K562 (cell line): ENCODE results near the gene FGF10. TPM values are rescaled to one million over a fixed set of nuclear protein-coding genes. Genes with fewer than 3 reads are reported as not detected.

ENCODE experiments used
- ATAC-seq: fragments of 200-7000 bp; cut with Tn5 transposase; 3 replicates; pipeline ENCODE4 v1.9.1; 2020; ENCODE audit warnings: moderate library complexity
- BruUV-seq: library from RNA; stranded (reverse); fragments of 400-500 nt; replicated peaks from 2 replicates; lab custom pipeline; 2021; lab: Mats Ljungman, UMichigan
- CTCF ChIA-PET: fragments of 300-600 bp; formaldehyde crosslinking; extraction: SDS; loops from one replicate; lab custom pipeline; 2021; ENCODE audit warnings: low intra/inter-chr PET ratio; lab: Yijun Ruan, JAX
- POLR2A ChIA-PET: fragments of 300-600, 350-650 bp; sonication (Branson Sonifier 250); formaldehyde crosslinking; extraction: SDS; loops from one replicate; lab custom pipeline; 2021; ENCODE audit warnings: antibody characterized with exemption, inconsistent platforms; lab: Yijun Ruan, JAX
- DNase-seq, 4 experiments: peaks; one replicate each; pipeline versions ENCODE4 v3.0.0 to v3.0.0-alpha.2; 2011 to 2018; ENCODE audit warnings: low spot score in 3 of 4, mixed read lengths in 3 of 4; ENCODE audit errors: extremely low read depth in 1 of 4
- FAIRE-seq: peaks from 2 replicates; lab custom pipeline; 2011; peaks lifted over from hg19 to GRCh38; lab: Jason Lieb, UNC
- H2AFZ ChIP-seq: 2 replicates; pipeline ENCODE4 v1.6.0; 2011; ENCODE audit warnings: low read depth, low read length, control low read depth, inconsistent platforms
- H3K27ac ChIP-seq: fragments of 200-600 bp; 3 replicates; pipeline ENCODE4 v1.8.0; 2011; ENCODE audit warnings: low read depth, mild to moderate bottlenecking, control low read depth, inconsistent platforms, low read length, moderate library complexity, mixed read lengths; ENCODE audit errors: extremely low read depth
- H3K27me3 ChIP-seq, 2 experiments: fragments of 300-600 bp in 1 of 2; 2 replicates in 1 of 2; 3 replicates in 1 of 2; pipeline versions ENCODE4 v1.6.0 to v1.8.0; 2011; ENCODE audit warnings: inconsistent platforms in 2 of 2, low read length in 2 of 2, mild to moderate bottlenecking in 1 of 2, mixed read lengths in 1 of 2, moderate library complexity in 1 of 2; ENCODE audit not compliant: control insufficient read depth in 2 of 2, insufficient read depth in 2 of 2
- H3K36me3 ChIP-seq: fragments of 300-600 bp; 3 replicates; pipeline ENCODE4 v1.8.0; 2011; ENCODE audit warnings: mild to moderate bottlenecking, low read length, inconsistent platforms; ENCODE audit not compliant: control insufficient read depth, insufficient read depth
- H3K4me1 ChIP-seq, 2 experiments: fragments of 200-600 bp in 1 of 2; replicated peaks in 1 of 2; 2 replicates in 1 of 2; 3 replicates in 1 of 2; pipeline versions ENCODE4 v1.5.1 to v1.8.0; 2011; ENCODE audit warnings: inconsistent platforms in 2 of 2, low read length in 2 of 2, mild to moderate bottlenecking in 1 of 2, mixed read lengths in 1 of 2, moderate library complexity in 1 of 2; ENCODE audit not compliant: control insufficient read depth in 2 of 2, insufficient read depth in 2 of 2
- H3K4me2 ChIP-seq: 2 replicates; pipeline ENCODE4 v1.6.1; 2011; ENCODE audit warnings: low read length, control low read depth, inconsistent platforms, mixed read lengths; ENCODE audit not compliant: insufficient read depth
- H3K4me3 ChIP-seq: fragments of 200-600 bp; sonication (generic), shearing (Covaris generic); 2 replicates; pipeline ENCODE4 v1.5.1; 2016; ENCODE audit warnings: control low read depth, inconsistent platforms
- H3K79me2 ChIP-seq: fragments of 200-600 bp; 3 replicates; pipeline ENCODE4 v1.8.0; 2011; ENCODE audit warnings: low read length, inconsistent platforms; ENCODE audit not compliant: control insufficient read depth, insufficient read depth
- H3K9ac ChIP-seq, 2 experiments: 2 replicates each; pipeline versions ENCODE4 v1.6.0 to v1.6.1; 2011; ENCODE audit warnings: low read depth in 2 of 2, low read length in 2 of 2, control low read depth in 1 of 2, inconsistent platforms in 1 of 2, mild to moderate bottlenecking in 1 of 2, mixed read lengths in 1 of 2; ENCODE audit not compliant: insufficient read depth in 1 of 2
- H3K9me1 ChIP-seq: one replicate; pipeline ENCODE4 v1.6.0; 2011; ENCODE audit warnings: inconsistent platforms, mild to moderate bottlenecking, low read length, moderate library complexity; ENCODE audit not compliant: control insufficient read depth, insufficient read depth
- H3K9me3 ChIP-seq: replicated peaks from 2 replicates; pipeline ENCODE4 v1.5.1; 2011; ENCODE audit warnings: low read depth, low read length, inconsistent platforms; ENCODE audit not compliant: control insufficient read depth, insufficient read depth
- H4K20me1 ChIP-seq: replicated peaks from 2 replicates; pipeline ENCODE4 v1.6.1; 2011; ENCODE audit warnings: low read length, inconsistent platforms, mixed read lengths; ENCODE audit not compliant: control insufficient read depth, insufficient read depth
- BCL6 ChIP-seq: fragments of 250-450 bp; sonication (Bioruptor Pico); IDR thresholded peaks from 2 replicates; pipeline ENCODE4 v1.4.0; 2020
- CC2D1A ChIP-seq: fragments of 450-650 bp; IDR thresholded peaks from 2 replicates; pipeline ENCODE4 v1.6.1; 2017; ENCODE audit warnings: mild to moderate bottlenecking
- CREM ChIP-seq: IDR thresholded peaks from 2 replicates; pipeline ENCODE4 v1.6.1; 2014; ENCODE audit warnings: antibody characterized with exemption, low read depth
- KDM4B ChIP-seq, 2 experiments: fragments of 450-650 bp in 1 of 2; sonication (generic) in 1 of 2; IDR thresholded peaks; 2 replicates each; pipeline ENCODE4 v1.6.1; 2016 to 2017; ENCODE audit warnings: borderline replicate concordance in 2 of 2, antibody characterized with exemption in 1 of 2, low read depth in 1 of 2, mild to moderate bottlenecking in 1 of 2
- MAFG ChIP-seq: fragments of 450-650 bp; conservative IDR thresholded peaks from 2 replicates; pipeline ENCODE4 v1.6.1; 2016; ENCODE audit warnings: missing genetic modification characterization, missing compliant biosample characterization
- SMAD1 ChIP-seq: fragments of 150-350 bp; IDR thresholded peaks from 2 replicates; pipeline ENCODE4 v1.6.1; 2014; ENCODE audit warnings: low read length, low read depth; ENCODE audit not compliant: partially characterized antibody
- SP2 ChIP-seq: IDR thresholded peaks from 2 replicates; pipeline ENCODE4 v1.6.1; 2011; ENCODE audit warnings: mild to moderate bottlenecking, low read depth, low read length, moderate library complexity; ENCODE audit not compliant: poor library complexity, severe bottlenecking; ENCODE audit errors: extremely low read depth
- WHSC1 ChIP-seq: IDR thresholded peaks from one replicate; pipeline ENCODE4 v1.6.1; 2012; ENCODE audit warnings: low read length, control low read depth, inconsistent platforms
- ZNF165 ChIP-seq: fragments of 250-450 bp; sonication (Bioruptor Pico); IDR thresholded peaks from 2 replicates; pipeline ENCODE4 v1.4.0; 2020; ENCODE audit warnings: borderline replicate concordance
- ZNF324 ChIP-seq: fragments of 250-450 bp; sonication (Bioruptor Pico); IDR thresholded peaks from 2 replicates; pipeline ENCODE4 v1.4.0; 2020; ENCODE audit warnings: mild to moderate bottlenecking
- ZNF75A ChIP-seq: fragments of 450-650 bp; formaldehyde crosslinking; IDR thresholded peaks from 2 replicates; pipeline ENCODE4 v1.4.0; 2020; ENCODE audit warnings: mild to moderate bottlenecking
- WGBS: fragments of 100-300 bp; shearing (Covaris generic); methylation state at CpG from one replicate; pipeline ENCODE4 v1.1.6; 2016; ENCODE audit warnings: low coverage, mixed read lengths; ENCODE audit not compliant: insufficient coverage; ENCODE audit errors: missing lambda C conversion rate; 5-methylcytosine and 5-hydroxymethylcytosine counted together
- in situ Hi-C: fragments of 300-500 bp; cut with MboI; formaldehyde crosslinking; loops from 4 replicates; pipeline ENCODE4 v1.15.0; 2018; ENCODE audit warnings: inconsistent platforms, mixed read lengths
- intact Hi-C: fragments of 100-400 bp; cut with micrococcal nuclease; formaldehyde crosslinking; loops from 2 replicates; pipeline ENCODE4 v1.14.2; 2022
- polyA plus RNA-seq, 8 experiments: library from polyadenylated mRNA; depleted of rRNA in 4 of 8; stranded (reverse) in 5 of 8; unstranded in 3 of 8; fragments of >200 nt; fragmentation: Nextera tagmentation in 2 of 8; fragmentation: Illumina TruSeq in 1 of 8; extraction: Ambion mirVana in 2 of 8; extraction: Trizol in 1 of 8; gene quantifications; 2 replicates each; pipeline versions ENCODE4 v1.2.1 to v1.2.3, GENCODE V29; 2011 to 2014; ENCODE audit warnings: inconsistent platforms in 1 of 8, missing spikeins in 1 of 8
- total RNA-seq, 7 experiments: library from RNA; depleted of rRNA in 6 of 7; stranded (reverse); fragments of >200 nt in 6 of 7; fragmentation: Illumina TruSeq in 2 of 7; extraction: Trizol in 2 of 7; gene quantifications; 2 replicates each; pipeline versions ENCODE4 v1.2.1 to v1.2.3, GENCODE V29; 2011 to 2021; ENCODE audit warnings: low replicate concordance in 1 of 7
- TF ChIP-seq, protein P1 (sequence below): fragments of 250-450 bp; sonication (Bioruptor Pico); IDR thresholded peaks from 2 replicates; pipeline ENCODE4 v1.5.0; 2021
- TF ChIP-seq, protein P2 (sequence below), 2 experiments: fragments of 450-650 bp; IDR thresholded peaks; 2 replicates each; pipeline ENCODE4 v1.6.1; 2018; ENCODE audit warnings: mild to moderate bottlenecking in 2 of 2, low read depth in 1 of 2; ENCODE audit not compliant: partially characterized antibody in 2 of 2
- TF ChIP-seq, protein P3 (sequence below): IDR thresholded peaks from 2 replicates; pipeline ENCODE4 v1.6.1; 2011; ENCODE audit warnings: borderline replicate concordance, low read depth, mild to moderate bottlenecking, moderate library complexity, low read length; ENCODE audit not compliant: insufficient read depth, poor library complexity, severe bottlenecking

FGF10 gene
- total and polyA plus RNA-seq, 9 of the 15 experiments (the other 6 are each of a cell fraction or from before 2014, with no cell fraction given) = not detected

DNA sequence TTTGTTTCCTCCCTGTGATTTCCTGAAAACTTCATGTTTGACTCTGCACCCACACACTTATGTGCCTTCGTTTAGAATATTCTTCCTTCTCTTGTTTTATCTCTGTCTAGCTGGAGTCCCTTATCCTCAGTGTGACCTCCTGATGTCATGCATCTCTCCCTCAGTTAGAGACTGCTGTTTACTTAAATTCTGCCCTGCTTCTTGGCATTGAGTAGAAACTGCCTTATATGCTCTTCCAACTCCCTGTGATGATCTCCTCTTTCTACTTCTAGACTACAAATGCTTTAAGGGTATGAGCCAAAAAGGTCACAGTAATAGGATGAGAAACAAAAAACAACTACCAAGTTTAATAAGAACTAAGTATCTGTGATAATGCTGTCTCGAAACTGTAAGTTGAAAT is 12.2 kb downstream of the FGF10 start:
- DNase-seq = no peak
- Histone ChIP-seq H3K79me2 (no peaks in the 10 kb centered on the region), H3K9me1 (no peaks in the 10 kb centered on the region), H3K27me3 (no peaks in the 10 kb centered on the region), H3K9ac (no peak overlapping the region), H3K4me1 (no peaks in the 10 kb centered on the region), H2AFZ (no peak overlapping the region), H3K27ac (no peak overlapping the region), H3K4me3 (no peak overlapping the region), H3K36me3 (no peaks in the 10 kb centered on the region), H4K20me1 (no peaks in the 10 kb centered on the region), H3K9me3 (no peaks in the 10 kb centered on the region), H3K4me2 (no peak overlapping the region)
- BruUV-seq = no TSS peak
- in situ Hi-C loops (no loop called here), intact Hi-C loops (no loop called here)
- ChIA-PET CTCF (no interaction called here), POLR2A (no interaction called here)
- no peak for TF ChIP-seq SP2
- no peak for TF ChIP-seq ZNF75A (CRISPR knock-in tag)
- no peak for TF ChIP-seq WHSC1
- TF ChIP-seq ZNF324 (CRISPR knock-in tag) = no peak
- TF ChIP-seq MAFG (tag) = no peak
- TF ChIP-seq BCL6 (CRISPR knock-in tag) = no peak
- no peak for TF ChIP-seq SMAD1
- no peak for TF ChIP-seq KDM4B (IDR thresholded peaks at IDR 0.05; ENCODE audit: borderline replicate concordance in 2 of 2, low read depth in 1 of 2)
- TF ChIP-seq, protein P1, sequence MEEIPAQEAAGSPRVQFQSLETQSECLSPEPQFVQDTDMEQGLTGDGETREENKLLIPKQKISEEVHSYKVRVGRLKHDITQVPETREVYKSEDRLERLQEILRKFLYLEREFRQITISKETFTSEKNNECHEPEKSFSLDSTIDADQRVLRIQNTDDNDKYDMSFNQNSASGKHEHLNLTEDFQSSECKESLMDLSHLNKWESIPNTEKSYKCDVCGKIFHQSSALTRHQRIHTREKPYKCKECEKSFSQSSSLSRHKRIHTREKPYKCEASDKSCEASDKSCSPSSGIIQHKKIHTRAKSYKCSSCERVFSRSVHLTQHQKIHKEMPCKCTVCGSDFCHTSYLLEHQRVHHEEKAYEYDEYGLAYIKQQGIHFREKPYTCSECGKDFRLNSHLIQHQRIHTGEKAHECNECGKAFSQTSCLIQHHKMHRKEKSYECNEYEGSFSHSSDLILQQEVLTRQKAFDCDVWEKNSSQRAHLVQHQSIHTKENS = no peak
- TF ChIP-seq, protein P2, sequence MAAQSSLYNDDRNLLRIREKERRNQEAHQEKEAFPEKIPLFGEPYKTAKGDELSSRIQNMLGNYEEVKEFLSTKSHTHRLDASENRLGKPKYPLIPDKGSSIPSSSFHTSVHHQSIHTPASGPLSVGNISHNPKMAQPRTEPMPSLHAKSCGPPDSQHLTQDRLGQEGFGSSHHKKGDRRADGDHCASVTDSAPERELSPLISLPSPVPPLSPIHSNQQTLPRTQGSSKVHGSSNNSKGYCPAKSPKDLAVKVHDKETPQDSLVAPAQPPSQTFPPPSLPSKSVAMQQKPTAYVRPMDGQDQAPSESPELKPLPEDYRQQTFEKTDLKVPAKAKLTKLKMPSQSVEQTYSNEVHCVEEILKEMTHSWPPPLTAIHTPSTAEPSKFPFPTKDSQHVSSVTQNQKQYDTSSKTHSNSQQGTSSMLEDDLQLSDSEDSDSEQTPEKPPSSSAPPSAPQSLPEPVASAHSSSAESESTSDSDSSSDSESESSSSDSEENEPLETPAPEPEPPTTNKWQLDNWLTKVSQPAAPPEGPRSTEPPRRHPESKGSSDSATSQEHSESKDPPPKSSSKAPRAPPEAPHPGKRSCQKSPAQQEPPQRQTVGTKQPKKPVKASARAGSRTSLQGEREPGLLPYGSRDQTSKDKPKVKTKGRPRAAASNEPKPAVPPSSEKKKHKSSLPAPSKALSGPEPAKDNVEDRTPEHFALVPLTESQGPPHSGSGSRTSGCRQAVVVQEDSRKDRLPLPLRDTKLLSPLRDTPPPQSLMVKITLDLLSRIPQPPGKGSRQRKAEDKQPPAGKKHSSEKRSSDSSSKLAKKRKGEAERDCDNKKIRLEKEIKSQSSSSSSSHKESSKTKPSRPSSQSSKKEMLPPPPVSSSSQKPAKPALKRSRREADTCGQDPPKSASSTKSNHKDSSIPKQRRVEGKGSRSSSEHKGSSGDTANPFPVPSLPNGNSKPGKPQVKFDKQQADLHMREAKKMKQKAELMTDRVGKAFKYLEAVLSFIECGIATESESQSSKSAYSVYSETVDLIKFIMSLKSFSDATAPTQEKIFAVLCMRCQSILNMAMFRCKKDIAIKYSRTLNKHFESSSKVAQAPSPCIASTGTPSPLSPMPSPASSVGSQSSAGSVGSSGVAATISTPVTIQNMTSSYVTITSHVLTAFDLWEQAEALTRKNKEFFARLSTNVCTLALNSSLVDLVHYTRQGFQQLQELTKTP (IDR thresholded peaks at IDR 0.05; ENCODE audit: low read depth in 1 of 2, partially characterized antibody in 2 of 2) = no peak
- TF ChIP-seq, protein P3, sequence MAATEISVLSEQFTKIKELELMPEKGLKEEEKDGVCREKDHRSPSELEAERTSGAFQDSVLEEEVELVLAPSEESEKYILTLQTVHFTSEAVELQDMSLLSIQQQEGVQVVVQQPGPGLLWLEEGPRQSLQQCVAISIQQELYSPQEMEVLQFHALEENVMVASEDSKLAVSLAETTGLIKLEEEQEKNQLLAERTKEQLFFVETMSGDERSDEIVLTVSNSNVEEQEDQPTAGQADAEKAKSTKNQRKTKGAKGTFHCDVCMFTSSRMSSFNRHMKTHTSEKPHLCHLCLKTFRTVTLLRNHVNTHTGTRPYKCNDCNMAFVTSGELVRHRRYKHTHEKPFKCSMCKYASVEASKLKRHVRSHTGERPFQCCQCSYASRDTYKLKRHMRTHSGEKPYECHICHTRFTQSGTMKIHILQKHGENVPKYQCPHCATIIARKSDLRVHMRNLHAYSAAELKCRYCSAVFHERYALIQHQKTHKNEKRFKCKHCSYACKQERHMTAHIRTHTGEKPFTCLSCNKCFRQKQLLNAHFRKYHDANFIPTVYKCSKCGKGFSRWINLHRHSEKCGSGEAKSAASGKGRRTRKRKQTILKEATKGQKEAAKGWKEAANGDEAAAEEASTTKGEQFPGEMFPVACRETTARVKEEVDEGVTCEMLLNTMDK = no peak
- TF ChIP-seq CREM = no peak
- TF ChIP-seq ZNF165 (CRISPR knock-in tag) = no peak
- no peak for TF ChIP-seq CC2D1A
- FAIRE-seq = no peak
- ATAC-seq = no peak
- 0% methylated on average over 2 of the region's 2 CpGs for WGBS
